Ovary (tissue), 3 donors: ENCODE data around the gene SLK.

Experiments used
- EP300 ChIP-seq: sonication (generic); formaldehyde crosslinking; IDR thresholded peaks from one replicate; pipeline ENCODE4 v1.6.1; 2017; ENCODE audit warnings: antibody characterized with exemption
- POLR2A ChIP-seq: fragments of 450-650 bp; IDR thresholded peaks from one replicate; pipeline ENCODE4 v1.6.1; 2017; ENCODE audit warnings: antibody characterized with exemption, mild to moderate bottlenecking, moderate library complexity
- TF ChIP-seq, protein P1 (sequence below), 3 donors: fragments of 450-650 bp in 2 of 3; fragments of 200-600 bp in 1 of 3; IDR thresholded peaks; one replicate each; pipeline versions ENCODE4 v1.5.1 to v1.8.0; 2016 to 2022; ENCODE audit warnings: antibody characterized with exemption in 3 of 3, mild to moderate bottlenecking in 1 of 3
- donor health status: DM: no; HTN: no; CAD: no.

DNA sequence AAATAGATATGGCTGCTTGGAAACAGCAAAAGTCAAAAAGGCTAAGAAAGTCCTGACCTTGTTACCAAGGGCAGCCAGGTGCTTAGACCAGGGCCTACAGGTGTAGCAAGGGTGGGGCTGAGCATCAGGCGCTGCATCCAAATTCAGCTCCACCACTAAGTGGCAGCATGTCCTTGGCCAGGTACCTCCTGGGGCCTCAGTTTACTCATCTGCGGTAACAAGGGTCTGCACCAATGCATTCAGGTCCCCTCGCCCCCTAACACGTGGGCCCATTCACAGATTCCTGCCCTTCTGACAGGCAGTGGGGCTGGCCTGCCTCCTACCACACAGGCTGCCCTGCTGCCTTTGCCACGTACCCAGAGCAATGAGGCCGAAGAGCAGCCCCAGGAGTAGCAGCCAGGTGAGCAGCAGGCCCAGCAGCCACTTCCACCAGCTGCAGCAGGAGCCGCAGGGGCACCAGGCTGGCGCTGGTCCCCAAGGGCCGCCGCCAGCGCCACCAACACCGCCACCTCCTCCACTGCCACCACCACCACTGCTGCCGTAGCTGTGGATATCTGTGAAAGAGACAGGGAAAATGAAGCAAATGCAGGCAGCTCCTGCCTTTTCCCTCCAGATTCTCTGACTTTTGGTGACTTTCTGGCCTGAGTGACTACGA lies 89.8 kb downstream of the SLK start:
- TF ChIP-seq POLR2A (no peak), EP300 (no peak)
- TF ChIP-seq, protein P1, sequence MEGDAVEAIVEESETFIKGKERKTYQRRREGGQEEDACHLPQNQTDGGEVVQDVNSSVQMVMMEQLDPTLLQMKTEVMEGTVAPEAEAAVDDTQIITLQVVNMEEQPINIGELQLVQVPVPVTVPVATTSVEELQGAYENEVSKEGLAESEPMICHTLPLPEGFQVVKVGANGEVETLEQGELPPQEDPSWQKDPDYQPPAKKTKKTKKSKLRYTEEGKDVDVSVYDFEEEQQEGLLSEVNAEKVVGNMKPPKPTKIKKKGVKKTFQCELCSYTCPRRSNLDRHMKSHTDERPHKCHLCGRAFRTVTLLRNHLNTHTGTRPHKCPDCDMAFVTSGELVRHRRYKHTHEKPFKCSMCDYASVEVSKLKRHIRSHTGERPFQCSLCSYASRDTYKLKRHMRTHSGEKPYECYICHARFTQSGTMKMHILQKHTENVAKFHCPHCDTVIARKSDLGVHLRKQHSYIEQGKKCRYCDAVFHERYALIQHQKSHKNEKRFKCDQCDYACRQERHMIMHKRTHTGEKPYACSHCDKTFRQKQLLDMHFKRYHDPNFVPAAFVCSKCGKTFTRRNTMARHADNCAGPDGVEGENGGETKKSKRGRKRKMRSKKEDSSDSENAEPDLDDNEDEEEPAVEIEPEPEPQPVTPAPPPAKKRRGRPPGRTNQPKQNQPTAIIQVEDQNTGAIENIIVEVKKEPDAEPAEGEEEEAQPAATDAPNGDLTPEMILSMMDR (IDR thresholded peaks at IDR 0.05) = no peak
